Calu3 (cell line): Measurements from ENCODE around the gene KRT86. TPM values are rescaled to one million over a fixed set of nuclear protein-coding genes. Genes with fewer than 3 reads are reported as not detected.

Source experiments
- BruUV-seq: library from RNA; stranded (reverse); fragments of 400-500 nt; replicated peaks from 2 replicates; lab custom pipeline; 2021; lab: Mats Ljungman, UMichigan
- CTCF ChIA-PET: fragments of 300-600 bp; sonication (Branson Sonifier 250); formaldehyde crosslinking; loops from one replicate; lab custom pipeline; 2022; ENCODE audit warnings: antibody characterized with exemption; lab: Charles Lee
- DNase-seq: peaks from one replicate; pipeline ENCODE4 v3.0.0; 2022
- H3K27ac Mint-ChIP-seq: one replicate; pipeline ENCODE4 v1.8.0; 2022; ENCODE audit warnings: mixed read lengths; ENCODE audit not compliant: unreplicated experiment
- H3K27me3 Mint-ChIP-seq: one replicate; pipeline ENCODE4 v1.8.0; 2022; ENCODE audit warnings: mixed read lengths; ENCODE audit not compliant: unreplicated experiment
- H3K36me3 Mint-ChIP-seq: one replicate; pipeline ENCODE4 v1.8.0; 2022; ENCODE audit warnings: mild to moderate bottlenecking, moderate library complexity, mixed read lengths; ENCODE audit not compliant: insufficient read depth, unreplicated experiment
- H3K4me1 Mint-ChIP-seq: one replicate; pipeline ENCODE4 v1.8.0; 2022; ENCODE audit warnings: mild to moderate bottlenecking, low read depth, mixed read lengths; ENCODE audit not compliant: unreplicated experiment
- H3K4me3 Mint-ChIP-seq: one replicate; pipeline ENCODE4 v1.8.0; 2022; ENCODE audit warnings: mild to moderate bottlenecking, low read depth, moderate library complexity, mixed read lengths; ENCODE audit not compliant: unreplicated experiment
- H3K9me3 Mint-ChIP-seq: one replicate; pipeline ENCODE4 v1.8.0; 2022; ENCODE audit warnings: low read depth, mixed read lengths; ENCODE audit not compliant: unreplicated experiment
- CTCF ChIP-seq: fragments of 200-600 bp; IDR thresholded peaks from one replicate; pipeline ENCODE4 v1.8.0; 2022; ENCODE audit warnings: antibody characterized with exemption; ENCODE audit not compliant: unreplicated experiment
- intact Hi-C: fragments of 100-400 bp; cut with micrococcal nuclease; formaldehyde crosslinking; loops from one replicate; pipeline ENCODE4 v1.10.0; 2022; ENCODE audit not compliant: unreplicated experiment
- total RNA-seq: library from RNA; stranded (reverse); gene quantifications from 2 replicates; pipeline ENCODE4 v1.2.3, GENCODE V29; 2022

KRT86 gene
- total RNA-seq, 1 experiment from 2014 or later: 3.6 TPM

- H3K4me1 Mint-ChIP-seq: peaks cover 8% of the 10 kb centered on the region
- DNase-seq: no peak
- no peak overlapping the region for H3K4me3 Mint-ChIP-seq
- intact Hi-C loops: loop anchor here (10.0 kb wide), 1 partner anchor 77 kb away; no protein-coding TSS in a partner anchor
- no peaks in the 10 kb centered on the region for H3K27me3 Mint-ChIP-seq
- CTCF ChIA-PET: interaction anchor here (0.7 kb wide), 1 partner anchor 43 kb away, joined by 5 read pairs; no protein-coding TSS in a partner anchor
- TF ChIP-seq CTCF: no peak
- H3K36me3 Mint-ChIP-seq: no peaks in the 10 kb centered on the region
- H3K9me3 Mint-ChIP-seq: no peaks in the 10 kb centered on the region
- H3K27ac Mint-ChIP-seq: no peak overlapping the region
- BruUV-seq: no TSS peak
Measured at GRCh38 chr12:52321418-52321817, 47.0 kb downstream of the KRT86 start.

GRCh38 chr12:52322069-52322468, 47.6 kb downstream of the KRT86 start:
- CTCF ChIA-PET: interaction anchor here (0.7 kb wide), 1 partner anchor 44 kb away, joined by 5 read pairs; no protein-coding TSS in a partner anchor
- H3K9me3 Mint-ChIP-seq: no peaks in the 10 kb centered on the region
- no peak for DNase-seq
- H3K4me3 Mint-ChIP-seq: no peak overlapping the region
- peaks cover 12% of the 10 kb centered on the region for H3K4me1 Mint-ChIP-seq
- TF ChIP-seq CTCF: no peak
- no peak overlapping the region for H3K27ac Mint-ChIP-seq
- intact Hi-C loops: loop anchor here (10.0 kb wide), 1 partner anchor 77 kb away; no protein-coding TSS in a partner anchor
- BruUV-seq: no TSS peak
- H3K36me3 Mint-ChIP-seq: no peaks in the 10 kb centered on the region
- H3K27me3 Mint-ChIP-seq: no peaks in the 10 kb centered on the region

GRCh38 chr12:52323001-52323400, 48.6 kb downstream of the KRT86 start:
- CTCF ChIA-PET: interaction anchor here (0.6 kb wide), 1 partner anchor 11 kb away, joined by 4 read pairs; no protein-coding TSS in a partner anchor
- no peak for TF ChIP-seq CTCF
- no peak overlapping the region for H3K27ac Mint-ChIP-seq
- no peak for DNase-seq
- intact Hi-C loops: loop anchor here (10.0 kb wide), 1 partner anchor 78 kb away; no protein-coding TSS in a partner anchor
- no peak overlapping the region for H3K4me3 Mint-ChIP-seq
- BruUV-seq: no TSS peak
- no peaks in the 10 kb centered on the region for H3K36me3 Mint-ChIP-seq
- peaks cover 22% of the 10 kb centered on the region for H3K4me1 Mint-ChIP-seq
- no peaks in the 10 kb centered on the region for H3K9me3 Mint-ChIP-seq
- no peaks in the 10 kb centered on the region for H3K27me3 Mint-ChIP-seq

- CTCF ChIA-PET: interaction anchor here (0.6 kb wide), 1 partner anchor 12 kb away, joined by 4 read pairs; no protein-coding TSS in a partner anchor
Measured at GRCh38 chr12:52323416-52324152, 49.1 kb downstream of the KRT86 start.

More at GRCh38 chr12:52323416-52324152, 49.1 kb downstream of the KRT86 start:
- Mint-ChIP-seq H3K4me3 (no peak overlapping the region), H3K27me3 (no peaks in the 10 kb centered on the region), H3K27ac (no peak overlapping the region), H3K36me3 (no peaks in the 10 kb centered on the region), H3K4me1 (peaks cover 23% of the 10 kb centered on the region), H3K9me3 (no peaks in the 10 kb centered on the region)
- intact Hi-C loops: loop anchor here (10.0 kb wide), 1 partner anchor 79 kb away; no protein-coding TSS in a partner anchor
- no TSS peak for BruUV-seq
- no peak for DNase-seq
- TF ChIP-seq CTCF: no peak
